Subcutaneous adipose tissue (tissue), 4 donors: ENCODE results near the gene WNT2. TPM values are rescaled to one million over a fixed set of nuclear protein-coding genes. Genes with fewer than 3 reads are reported as not detected.

Experiments
- total RNA-seq, 4 donors: library from RNA; depleted of rRNA; stranded (reverse); fragments of >200 nt; gene quantifications; one replicate each; pipeline ENCODE4 v1.1.0, GENCODE V29; 2016
- TF ChIP-seq, protein P1 (sequence below): fragments of 450-650 bp; IDR thresholded peaks from one replicate; pipeline ENCODE4 v1.5.1; 2016; ENCODE audit warnings: low read depth, mild to moderate bottlenecking, control low read depth, antibody characterized with exemption, moderate library complexity

Gene WNT2
- total RNA-seq, 4 donors from 2014 or later, result 0.38 to 1.8 (median 0.67) TPM

DNA sequence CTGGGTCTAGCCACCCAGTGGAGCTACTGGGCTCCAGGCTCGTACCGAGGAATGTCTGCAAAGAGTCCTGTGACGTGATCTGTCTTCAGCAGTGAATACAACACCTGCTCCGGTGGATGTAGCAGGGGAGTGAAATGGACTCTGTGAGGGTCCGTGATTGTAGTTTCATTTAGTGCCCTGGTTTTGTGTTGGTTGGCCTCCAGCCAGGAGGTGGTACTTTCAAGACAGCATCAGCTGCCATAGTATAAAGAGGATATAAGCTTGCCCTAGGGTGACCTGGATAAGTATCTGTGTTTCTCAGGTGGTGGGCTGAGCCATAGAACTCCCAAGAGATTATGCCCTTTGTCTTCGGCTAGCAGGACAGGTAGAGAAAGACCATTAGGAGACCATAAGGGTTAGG, 24.6 kb upstream of the WNT2 start:
- TF ChIP-seq, protein P1, sequence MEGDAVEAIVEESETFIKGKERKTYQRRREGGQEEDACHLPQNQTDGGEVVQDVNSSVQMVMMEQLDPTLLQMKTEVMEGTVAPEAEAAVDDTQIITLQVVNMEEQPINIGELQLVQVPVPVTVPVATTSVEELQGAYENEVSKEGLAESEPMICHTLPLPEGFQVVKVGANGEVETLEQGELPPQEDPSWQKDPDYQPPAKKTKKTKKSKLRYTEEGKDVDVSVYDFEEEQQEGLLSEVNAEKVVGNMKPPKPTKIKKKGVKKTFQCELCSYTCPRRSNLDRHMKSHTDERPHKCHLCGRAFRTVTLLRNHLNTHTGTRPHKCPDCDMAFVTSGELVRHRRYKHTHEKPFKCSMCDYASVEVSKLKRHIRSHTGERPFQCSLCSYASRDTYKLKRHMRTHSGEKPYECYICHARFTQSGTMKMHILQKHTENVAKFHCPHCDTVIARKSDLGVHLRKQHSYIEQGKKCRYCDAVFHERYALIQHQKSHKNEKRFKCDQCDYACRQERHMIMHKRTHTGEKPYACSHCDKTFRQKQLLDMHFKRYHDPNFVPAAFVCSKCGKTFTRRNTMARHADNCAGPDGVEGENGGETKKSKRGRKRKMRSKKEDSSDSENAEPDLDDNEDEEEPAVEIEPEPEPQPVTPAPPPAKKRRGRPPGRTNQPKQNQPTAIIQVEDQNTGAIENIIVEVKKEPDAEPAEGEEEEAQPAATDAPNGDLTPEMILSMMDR, result no peak

DNA sequence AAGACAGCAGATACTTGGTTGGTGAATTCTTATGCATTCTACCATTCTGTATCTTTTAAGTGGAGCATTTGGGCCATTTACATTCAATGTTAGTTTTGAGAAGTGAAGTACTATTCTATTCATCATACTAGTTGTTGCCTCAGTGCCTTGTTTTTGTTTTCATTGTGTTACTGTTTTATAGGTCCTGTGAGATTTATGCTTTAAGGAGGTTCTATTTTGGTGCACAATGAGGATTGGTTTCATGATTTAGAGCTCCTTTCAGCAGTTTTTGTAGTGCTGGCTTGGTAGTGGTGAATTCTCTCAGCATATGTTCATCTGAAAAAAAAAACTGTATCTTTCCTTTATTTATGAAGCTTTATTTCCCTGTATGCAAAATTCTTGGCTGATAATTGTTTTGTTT, 23.3 kb upstream of the WNT2 start:
- TF ChIP-seq, protein P1, result no peak

DNA sequence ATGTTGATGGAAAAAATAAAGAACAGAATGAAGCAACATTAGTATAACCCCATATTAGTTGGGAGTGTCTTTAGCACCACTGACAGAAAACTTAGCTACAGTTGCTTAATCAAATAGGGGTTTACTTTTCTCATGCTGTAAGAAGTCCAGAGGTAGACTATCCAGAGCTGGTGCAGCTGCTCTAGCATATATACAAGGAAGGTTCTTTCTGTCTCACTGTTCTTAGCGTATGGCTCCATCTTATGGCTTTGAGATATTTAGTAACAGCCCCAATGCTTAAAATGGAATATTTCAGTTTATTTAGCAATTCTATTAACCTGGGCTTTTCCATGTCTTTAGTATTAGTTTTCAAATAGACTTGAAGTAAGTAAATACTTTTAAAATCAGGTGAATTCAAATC, 15.2 kb upstream of the WNT2 start:
- TF ChIP-seq, protein P1, result no peak

DNA sequence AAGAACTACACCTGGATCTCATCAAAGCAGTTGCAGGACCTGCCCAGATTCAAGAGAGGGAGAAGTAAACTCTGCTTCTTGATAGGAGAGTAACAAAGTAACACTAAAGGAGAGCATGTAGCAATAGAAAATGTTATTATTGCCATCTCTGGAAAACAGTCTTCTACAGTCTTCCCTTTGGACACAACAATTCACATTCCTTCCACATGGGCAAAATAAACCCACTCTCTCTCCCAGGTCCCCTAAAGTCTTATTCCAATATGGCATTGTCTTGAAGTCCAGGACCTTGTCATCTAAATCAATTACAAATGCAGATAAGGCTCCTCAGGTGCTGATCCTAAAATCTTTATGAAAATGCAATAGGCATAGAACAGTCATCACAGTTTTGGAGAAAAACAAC, 10.3 kb upstream of the WNT2 start:
- TF ChIP-seq, protein P1, result no peak

DNA sequence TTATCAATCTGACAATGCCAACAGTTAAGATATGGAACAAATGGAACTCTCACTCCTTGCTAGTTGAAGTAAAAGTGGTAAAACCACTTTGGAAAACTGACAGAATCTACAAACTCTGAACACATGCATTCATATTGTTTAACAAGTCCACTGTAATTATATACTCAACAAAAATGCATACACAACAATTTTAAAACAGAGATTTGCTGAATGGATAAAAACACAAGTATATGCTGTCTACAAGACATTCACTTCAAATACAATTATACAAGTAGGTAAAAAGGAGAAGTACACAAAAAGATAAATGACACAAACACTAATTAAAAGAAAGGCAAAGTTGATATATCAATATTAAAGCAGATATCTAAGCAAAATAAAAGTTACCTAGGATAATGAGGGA, 9.2 kb upstream of the WNT2 start:
- TF ChIP-seq, protein P1, result no peak

DNA sequence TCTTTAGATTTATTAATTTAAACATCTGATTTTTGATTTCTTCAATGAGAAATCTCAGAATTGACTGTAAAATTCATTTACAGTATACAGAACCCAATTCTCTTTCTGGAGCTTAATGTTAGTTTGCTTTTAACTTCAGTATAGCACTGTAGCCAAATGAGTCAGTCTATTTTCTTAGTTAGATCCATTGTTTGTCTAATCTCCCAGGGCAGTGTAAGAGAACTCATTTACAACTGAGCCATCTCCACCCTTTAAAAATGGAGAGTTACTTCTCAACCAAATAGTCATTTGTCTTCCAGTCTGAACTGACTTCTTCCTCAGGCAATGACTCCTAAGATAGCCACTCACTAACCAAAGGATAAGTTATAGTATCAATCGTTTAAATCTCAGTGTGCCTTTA, 3.0 kb upstream of the WNT2 start:
- TF ChIP-seq, protein P1, result no peak

DNA sequence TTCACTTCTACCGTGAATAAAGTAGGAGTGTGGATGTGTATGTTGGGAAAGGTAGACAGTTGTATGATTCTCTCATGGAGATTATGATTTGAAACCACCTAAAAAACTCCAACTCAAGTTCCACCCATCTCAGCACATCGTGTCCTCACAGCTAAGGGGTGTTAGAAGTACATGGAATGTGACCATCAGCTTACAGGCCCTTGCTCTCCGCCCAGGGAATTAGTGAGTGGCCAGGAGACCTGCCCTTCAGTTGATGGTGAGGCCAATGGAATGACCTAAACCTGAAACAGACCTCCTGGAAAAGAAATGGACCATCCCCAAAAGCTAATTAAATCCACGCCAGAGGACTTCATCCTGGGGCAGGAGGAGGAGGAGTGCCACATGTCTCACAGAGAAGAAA, 2.1 kb upstream of the WNT2 start:
- TF ChIP-seq, protein P1, result no peak
